HG03439 (cell line): ENCODE measurements around the gene STOML3.

ENCODE experiments used
- ATAC-seq: cut with Tn5 transposase; IDR thresholded peaks from one replicate; pipeline ENCODE4 v1.9.1; 2021; ENCODE audit warnings: mild to moderate bottlenecking, moderate library complexity; ENCODE audit not compliant: unreplicated experiment

STOML3 gene

GRCh38 chr13:38921081-38921480, 69.5 kb downstream of the STOML3 start:
- ATAC-seq = no peak
